ENCODE results near the gene GPC3.

- TF ChIP-seq, protein P1, sequence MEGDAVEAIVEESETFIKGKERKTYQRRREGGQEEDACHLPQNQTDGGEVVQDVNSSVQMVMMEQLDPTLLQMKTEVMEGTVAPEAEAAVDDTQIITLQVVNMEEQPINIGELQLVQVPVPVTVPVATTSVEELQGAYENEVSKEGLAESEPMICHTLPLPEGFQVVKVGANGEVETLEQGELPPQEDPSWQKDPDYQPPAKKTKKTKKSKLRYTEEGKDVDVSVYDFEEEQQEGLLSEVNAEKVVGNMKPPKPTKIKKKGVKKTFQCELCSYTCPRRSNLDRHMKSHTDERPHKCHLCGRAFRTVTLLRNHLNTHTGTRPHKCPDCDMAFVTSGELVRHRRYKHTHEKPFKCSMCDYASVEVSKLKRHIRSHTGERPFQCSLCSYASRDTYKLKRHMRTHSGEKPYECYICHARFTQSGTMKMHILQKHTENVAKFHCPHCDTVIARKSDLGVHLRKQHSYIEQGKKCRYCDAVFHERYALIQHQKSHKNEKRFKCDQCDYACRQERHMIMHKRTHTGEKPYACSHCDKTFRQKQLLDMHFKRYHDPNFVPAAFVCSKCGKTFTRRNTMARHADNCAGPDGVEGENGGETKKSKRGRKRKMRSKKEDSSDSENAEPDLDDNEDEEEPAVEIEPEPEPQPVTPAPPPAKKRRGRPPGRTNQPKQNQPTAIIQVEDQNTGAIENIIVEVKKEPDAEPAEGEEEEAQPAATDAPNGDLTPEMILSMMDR (IDR thresholded peaks at IDR 0.05; ENCODE audit: low read depth, low read length, poor library complexity, severe bottlenecking) = no peak
- no peak for TF ChIP-seq EZH2phosphoT487 (IDR thresholded peaks at IDR 0.05; ENCODE audit: borderline replicate concordance, low read length)
Measured at GRCh38 chrX:133947996-133948395, 37.4 kb downstream of the GPC3 start.

All from DOHH2 (cell line).